Endometrial microvascular endothelial cells (primary cell): ENCODE results near the gene TTC34. TPM values are rescaled to one million over a fixed set of nuclear protein-coding genes. Genes with fewer than 3 reads are reported as not detected.
"Not testable (repeated sequence)": the region's sequence is repeated elsewhere in the genome, so short reads cannot be mapped to it uniquely, and the experiment has no call there.

Experiments used
- in situ Hi-C: cut with HindIII; loops from 2 replicates; pipeline ENCODE4 v1.10.0; 2017; ENCODE audit warnings: low sequenced_read_pairs, low pct_unique_long_range_greater_than_20kb; ENCODE audit errors: inconsistent ontology term
- total RNA-seq: library from RNA; depleted of rRNA; stranded (reverse); fragments of >200 nt; gene quantifications from one replicate; pipeline ENCODE4 v1.2.3, GENCODE V29; 2015; ENCODE audit errors: inconsistent ontology term

Gene TTC34
- total RNA-seq, 1 donor from 2014 or later, result not detected

- in situ Hi-C loops, result not testable (repeated sequence)
These were observed 148.4 kb downstream of the TTC34 start for GRCh38 chr1:2652926-2653571.

- in situ Hi-C loops, result not testable (repeated sequence)
These were observed 149.2 kb downstream of the TTC34 start for GRCh38 chr1:2652152-2652925.

GRCh38 chr1:2650967-2651645 lies 150.4 kb downstream of the TTC34 start:
- in situ Hi-C loops, result no loop called here

GRCh38 chr1:2646837-2647236 lies 154.7 kb downstream of the TTC34 start:
- in situ Hi-C loops, result no loop called here

- in situ Hi-C loops, result no loop called here
These were observed 155.7 kb downstream of the TTC34 start for GRCh38 chr1:2645776-2646175.

- in situ Hi-C loops, result no loop called here
These were observed 156.3 kb downstream of the TTC34 start for GRCh38 chr1:2645143-2645542.

GRCh38 chr1:2644591-2645101 lies 156.8 kb downstream of the TTC34 start:
- in situ Hi-C loops, result no loop called here

- in situ Hi-C loops, result no loop called here
These were observed 157.3 kb downstream of the TTC34 start for GRCh38 chr1:2644171-2644570.

GRCh38 chr1:2643414-2644077 lies 157.9 kb downstream of the TTC34 start:
- in situ Hi-C loops, result no loop called here

GRCh38 chr1:2642560-2643413 lies 158.7 kb downstream of the TTC34 start:
- in situ Hi-C loops, result no loop called here

GRCh38 chr1:2642131-2642559 lies 159.3 kb downstream of the TTC34 start:
- in situ Hi-C loops, result no loop called here

GRCh38 chr1:2641381-2642130 lies 159.9 kb downstream of the TTC34 start:
- in situ Hi-C loops, result no loop called here

GRCh38 chr1:2640626-2641025 lies 160.9 kb downstream of the TTC34 start:
- in situ Hi-C loops, result no loop called here

GRCh38 chr1:2639607-2640521 lies 161.6 kb downstream of the TTC34 start:
- in situ Hi-C loops, result no loop called here

GRCh38 chr1:2639203-2639602 lies 162.3 kb downstream of the TTC34 start:
- in situ Hi-C loops, result no loop called here

- in situ Hi-C loops, result no loop called here
These were observed 162.9 kb downstream of the TTC34 start for GRCh38 chr1:2638466-2639115.
